IPS-18a (cell line): ENCODE results near the gene GRM7.

Experiments
- H3K27ac ChIP-seq: one replicate; pipeline ENCODE4 v1.5.1; 2013; ENCODE audit warnings: low read length
- H3K27me3 ChIP-seq: one replicate; pipeline ENCODE4 v1.6.1; 2013; ENCODE audit warnings: mild to moderate bottlenecking, low read length; ENCODE audit not compliant: control insufficient read depth, insufficient read depth
- H3K36me3 ChIP-seq: one replicate; pipeline ENCODE4 v1.6.1; 2013; ENCODE audit warnings: low read depth, low read length; ENCODE audit not compliant: control insufficient read depth
- H3K4me1 ChIP-seq: one replicate; pipeline ENCODE4 v1.6.1; 2013; ENCODE audit warnings: low read depth, low read length; ENCODE audit not compliant: control insufficient read depth
- H3K4me3 ChIP-seq: one replicate; pipeline ENCODE4 v1.5.1; 2013; ENCODE audit warnings: low read length
- H3K9ac ChIP-seq: one replicate; pipeline ENCODE4 v1.6.1; 2013; ENCODE audit warnings: mild to moderate bottlenecking, low read length, moderate library complexity
- H3K9me3 ChIP-seq: one replicate; pipeline ENCODE4 v1.6.1; 2013; ENCODE audit warnings: low read depth, low read length; ENCODE audit not compliant: control insufficient read depth

Gene GRM7

GRCh38 chr3:7444886-7445285 lies 584.0 kb downstream of the GRM7 start:
- H3K9me3 ChIP-seq, result no peaks in the 10 kb centered on the region
- H3K27me3 ChIP-seq, result no peaks in the 10 kb centered on the region
- H3K4me1 ChIP-seq, result no peaks in the 10 kb centered on the region
- no peak overlapping the region for H3K27ac ChIP-seq
- no peaks in the 10 kb centered on the region for H3K36me3 ChIP-seq
- no peak overlapping the region for H3K4me3 ChIP-seq
- no peak overlapping the region for H3K9ac ChIP-seq

GRCh38 chr3:7445331-7445730 lies 584.4 kb downstream of the GRM7 start:
- no peak overlapping the region for H3K4me3 ChIP-seq
- no peak overlapping the region for H3K9ac ChIP-seq
- no peaks in the 10 kb centered on the region for H3K27me3 ChIP-seq
- no peak overlapping the region for H3K27ac ChIP-seq
- no peaks in the 10 kb centered on the region for H3K36me3 ChIP-seq
- no peaks in the 10 kb centered on the region for H3K9me3 ChIP-seq
- no peaks in the 10 kb centered on the region for H3K4me1 ChIP-seq

GRCh38 chr3:7447197-7447769 lies 586.4 kb downstream of the GRM7 start:
- H3K36me3 ChIP-seq, result no peaks in the 10 kb centered on the region
- no peaks in the 10 kb centered on the region for H3K27me3 ChIP-seq
- H3K9me3 ChIP-seq, result no peaks in the 10 kb centered on the region

GRCh38 chr3:7456386-7456785 lies 595.5 kb downstream of the GRM7 start:
- Histone ChIP-seq H3K4me3 (no peak overlapping the region), H3K4me1 (no peaks in the 10 kb centered on the region), H3K9me3 (no peaks in the 10 kb centered on the region), H3K9ac (no peak overlapping the region), H3K27ac (no peak overlapping the region), H3K27me3 (no peaks in the 10 kb centered on the region), H3K36me3 (no peaks in the 10 kb centered on the region)

More at GRCh38 chr3:7447197-7447769, 586.4 kb downstream of the GRM7 start:
- no peak overlapping the region for H3K4me3 ChIP-seq
- H3K27ac ChIP-seq, result no peak overlapping the region
- H3K4me1 ChIP-seq, result no peaks in the 10 kb centered on the region
- H3K9ac ChIP-seq, result no peak overlapping the region

GRCh38 chr3:7461202-7461825 lies 600.4 kb downstream of the GRM7 start:
- H3K27ac ChIP-seq, result no peak overlapping the region
- H3K27me3 ChIP-seq, result no peaks in the 10 kb centered on the region
- no peaks in the 10 kb centered on the region for H3K9me3 ChIP-seq
- H3K9ac ChIP-seq, result no peak overlapping the region
- no peak overlapping the region for H3K4me3 ChIP-seq
- H3K4me1 ChIP-seq, result no peaks in the 10 kb centered on the region
- H3K36me3 ChIP-seq, result no peaks in the 10 kb centered on the region

GRCh38 chr3:7469866-7470265 lies 609.0 kb downstream of the GRM7 start:
- no peak overlapping the region for H3K4me3 ChIP-seq
- H3K27ac ChIP-seq, result no peak overlapping the region
- H3K27me3 ChIP-seq, result no peaks in the 10 kb centered on the region
- no peak overlapping the region for H3K9ac ChIP-seq
- no peaks in the 10 kb centered on the region for H3K36me3 ChIP-seq
- no peaks in the 10 kb centered on the region for H3K4me1 ChIP-seq
- no peaks in the 10 kb centered on the region for H3K9me3 ChIP-seq

GRCh38 chr3:7484636-7485035 lies 623.7 kb downstream of the GRM7 start:
- H3K36me3 ChIP-seq, result no peaks in the 10 kb centered on the region
- H3K4me3 ChIP-seq, result no peak overlapping the region
- H3K4me1 ChIP-seq, result no peaks in the 10 kb centered on the region
- H3K9me3 ChIP-seq, result no peaks in the 10 kb centered on the region
- no peak overlapping the region for H3K9ac ChIP-seq
- no peak overlapping the region for H3K27ac ChIP-seq
- H3K27me3 ChIP-seq, result no peaks in the 10 kb centered on the region

- Histone ChIP-seq H3K27ac (no peak overlapping the region), H3K27me3 (no peaks in the 10 kb centered on the region), H3K9me3 (no peaks in the 10 kb centered on the region), H3K9ac (no peak overlapping the region), H3K4me3 (no peak overlapping the region), H3K36me3 (no peaks in the 10 kb centered on the region), H3K4me1 (no peaks in the 10 kb centered on the region)
Observed at GRCh38 chr3:7487763-7488162, 626.8 kb downstream of the GRM7 start.

- no peaks in the 10 kb centered on the region for H3K4me1 ChIP-seq
- no peaks in the 10 kb centered on the region for H3K36me3 ChIP-seq
- H3K27ac ChIP-seq, result no peak overlapping the region
- H3K4me3 ChIP-seq, result no peak overlapping the region
- H3K27me3 ChIP-seq, result no peaks in the 10 kb centered on the region
- no peak overlapping the region for H3K9ac ChIP-seq
- H3K9me3 ChIP-seq, result peaks cover 3% of the 10 kb centered on the region
Observed at GRCh38 chr3:7489417-7489816, 628.5 kb downstream of the GRM7 start.

GRCh38 chr3:7498715-7499114 lies 637.8 kb downstream of the GRM7 start:
- H3K36me3 ChIP-seq, result no peaks in the 10 kb centered on the region
- no peak overlapping the region for H3K4me3 ChIP-seq
- no peak overlapping the region for H3K9ac ChIP-seq
- H3K4me1 ChIP-seq, result no peaks in the 10 kb centered on the region
- H3K27me3 ChIP-seq, result no peaks in the 10 kb centered on the region
- H3K27ac ChIP-seq, result no peak overlapping the region
- peaks cover 6% of the 10 kb centered on the region for H3K9me3 ChIP-seq

GRCh38 chr3:7503431-7503830 lies 642.5 kb downstream of the GRM7 start:
- H3K27ac ChIP-seq, result no peak overlapping the region
- H3K27me3 ChIP-seq, result no peaks in the 10 kb centered on the region
- no peaks in the 10 kb centered on the region for H3K4me1 ChIP-seq
- H3K9me3 ChIP-seq, result no peaks in the 10 kb centered on the region
- no peaks in the 10 kb centered on the region for H3K36me3 ChIP-seq
- H3K9ac ChIP-seq, result no peak overlapping the region
- no peak overlapping the region for H3K4me3 ChIP-seq
